CD4-positive, alpha-beta T cell treated with Interleukin-1 beta for 1 hour (primary cell): Measurements from ENCODE around the gene RHOH.
A peak's percentile ranks its signal among the peaks of the same experiment; 100 is the strongest.

ENCODE experiments used
- DNase-seq, 2 donors: peaks; one replicate each; pipeline ENCODE4 v3.0.0-alpha.2; 2020 to 2022

The RHOH gene

DNA sequence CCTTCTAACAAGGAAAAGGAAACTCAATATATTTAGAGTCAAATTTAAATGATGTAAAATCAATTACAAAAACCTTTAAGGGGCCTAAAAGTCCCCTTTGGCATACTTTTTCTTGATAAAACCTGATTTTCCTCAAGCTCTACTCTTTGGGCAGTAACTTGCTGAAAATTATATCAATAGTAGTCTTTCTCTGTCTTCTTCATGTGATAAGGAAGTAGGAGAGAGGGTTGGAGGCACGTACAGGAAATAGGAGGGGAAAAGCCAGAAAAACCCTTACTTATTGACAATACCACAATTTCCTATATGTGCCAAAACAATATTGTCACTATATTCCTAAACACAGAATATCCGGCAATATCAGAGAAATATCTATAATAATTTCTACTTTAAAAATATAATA lies 9.6 kb downstream of the RHOH start:
- DNase-seq: no peak

DNA sequence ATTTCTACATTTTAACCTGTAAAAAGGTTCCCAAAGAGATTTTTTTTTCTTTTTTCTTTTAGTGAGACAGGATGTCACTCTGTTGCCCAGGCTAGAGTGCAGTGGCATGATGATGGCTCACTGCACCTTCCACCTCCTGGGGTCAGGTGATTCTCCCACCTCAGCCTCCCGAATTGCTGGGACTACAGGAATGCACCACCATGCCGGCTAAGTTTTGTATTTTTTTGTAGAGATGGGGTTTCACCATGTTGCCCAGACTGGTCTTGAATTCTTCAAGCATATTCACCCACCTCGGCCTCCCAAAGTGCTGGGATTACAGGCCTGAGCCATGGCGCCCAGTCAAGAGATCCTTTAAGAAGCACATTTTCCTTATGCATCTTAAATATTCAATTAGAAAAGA lies 12.6 kb downstream of the RHOH start:
- no peak for DNase-seq

DNA sequence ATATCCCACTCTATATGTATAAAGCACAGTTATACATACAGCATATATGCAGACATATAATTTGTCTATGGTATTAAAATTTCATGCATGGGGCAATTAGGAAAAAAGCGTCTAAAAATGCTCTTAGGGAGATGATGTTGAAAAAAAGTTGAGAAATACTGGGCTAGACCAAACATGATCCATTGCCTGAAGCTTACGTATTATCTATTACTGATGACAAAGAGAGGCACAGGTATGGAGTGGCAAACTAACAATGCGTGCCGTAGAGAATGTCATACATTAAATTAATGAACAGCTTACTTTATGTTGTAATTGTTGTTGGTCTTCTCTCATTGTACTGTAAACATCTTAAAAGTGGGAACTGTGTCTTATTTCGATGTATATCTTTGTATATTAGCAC lies 13.9 kb downstream of the RHOH start:
- no peak for DNase-seq

DNA sequence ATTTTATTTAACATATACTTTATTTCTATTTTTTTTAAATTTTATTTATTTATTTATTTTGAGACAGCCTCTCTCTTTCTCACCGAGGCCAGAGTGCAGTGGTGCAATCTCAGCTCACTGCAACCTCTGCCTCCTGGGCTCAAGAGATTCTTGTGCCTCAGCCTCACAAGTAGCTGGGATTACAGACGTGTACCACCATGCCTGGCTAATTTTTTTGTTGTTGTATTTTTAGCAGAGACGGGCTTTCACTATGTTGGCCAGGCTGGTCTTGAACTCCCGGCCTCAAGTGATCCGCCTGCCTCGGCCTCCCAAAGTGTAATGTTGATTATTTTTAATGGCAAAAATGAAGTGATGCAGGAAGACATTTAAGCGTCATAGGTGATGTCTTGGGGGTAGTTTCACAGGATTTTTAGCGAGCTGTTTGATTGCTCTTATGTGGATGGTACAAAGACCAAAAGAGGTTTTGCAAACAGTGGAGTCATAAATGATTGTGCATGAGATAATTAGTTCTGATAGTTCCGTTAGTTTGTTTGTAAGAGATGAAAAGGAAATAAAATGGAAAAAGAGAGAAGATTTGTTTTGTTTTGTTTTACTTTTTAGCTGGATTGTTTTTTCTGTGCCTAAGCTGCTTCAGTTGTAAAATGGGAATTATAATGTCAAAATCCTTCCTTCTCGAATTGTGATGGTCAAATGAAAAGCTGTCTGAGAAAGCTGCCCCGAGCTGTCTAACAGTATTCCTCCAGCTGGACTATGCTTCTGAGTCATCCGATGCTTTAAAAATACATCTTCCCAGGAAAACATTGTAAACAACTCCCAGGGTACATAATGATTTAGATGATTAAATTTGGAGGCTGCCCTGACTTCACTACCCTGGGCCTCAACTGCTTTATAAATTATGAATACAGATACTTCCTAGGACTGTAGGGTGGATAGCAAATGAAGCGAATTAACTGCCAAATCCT lies 14.7 kb downstream of the RHOH start:
- no peak for DNase-seq

DNA sequence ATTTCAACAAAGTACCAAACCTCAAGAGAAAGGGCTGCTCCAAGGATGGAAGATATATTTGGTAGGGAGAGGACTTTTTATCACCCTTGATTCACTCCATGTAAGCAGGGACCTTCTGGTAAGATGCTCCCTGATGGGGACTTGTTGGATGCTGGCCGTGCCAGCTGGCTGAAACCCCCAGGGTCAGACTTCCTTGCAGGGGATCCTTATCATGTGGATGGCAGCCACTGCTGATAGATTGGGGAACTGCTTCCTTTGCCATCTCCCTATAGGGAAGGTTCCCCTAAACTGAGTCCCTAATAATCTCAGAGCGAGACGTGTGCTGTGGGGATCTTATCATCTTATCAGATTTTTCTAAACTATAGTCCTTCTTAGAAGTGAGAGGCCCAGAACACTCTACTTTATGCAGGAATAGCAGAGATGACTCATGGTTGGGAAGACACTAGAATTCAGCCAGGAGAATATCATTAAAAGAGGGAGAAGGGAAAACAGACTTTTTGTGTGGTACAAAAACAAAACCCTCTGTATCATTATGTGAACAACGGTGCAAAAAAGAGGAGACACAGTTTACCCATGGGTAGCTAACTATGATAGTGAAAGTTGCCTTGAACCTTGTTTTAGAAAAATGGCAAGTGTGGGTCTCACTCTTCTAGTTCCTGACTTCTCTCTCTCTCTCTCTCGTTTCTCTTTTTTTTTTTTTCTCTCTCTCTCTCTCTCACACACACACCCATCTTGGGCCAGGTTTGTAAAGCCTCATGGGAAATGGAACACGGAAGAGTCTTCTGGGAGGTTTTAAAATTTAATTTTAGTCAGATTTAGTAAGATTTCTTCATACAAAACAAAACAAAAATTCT lies 16.1 kb downstream of the RHOH start:
- DNase-seq: no peak

DNA sequence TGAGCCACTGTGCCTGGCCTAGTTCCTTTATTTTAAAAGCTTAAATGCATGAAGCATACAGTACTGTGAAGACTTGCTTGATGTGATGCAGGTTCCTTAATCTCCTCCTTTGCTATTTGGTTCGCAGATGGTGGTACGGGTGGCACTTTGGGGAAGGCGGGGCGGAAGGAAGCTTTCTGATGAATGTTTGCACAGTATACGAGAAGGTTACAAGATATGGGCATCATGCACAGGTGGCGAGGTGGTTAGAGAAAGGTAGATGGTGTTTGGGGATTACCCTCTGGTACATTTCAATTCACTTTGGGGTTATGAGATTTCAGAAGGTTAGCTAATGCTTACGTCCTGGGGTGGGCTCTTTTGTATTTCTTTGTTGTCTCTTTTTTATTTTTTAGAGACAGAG lies 17.2 kb downstream of the RHOH start:
- DNase-seq: peak; percentile 73 to 76

DNA sequence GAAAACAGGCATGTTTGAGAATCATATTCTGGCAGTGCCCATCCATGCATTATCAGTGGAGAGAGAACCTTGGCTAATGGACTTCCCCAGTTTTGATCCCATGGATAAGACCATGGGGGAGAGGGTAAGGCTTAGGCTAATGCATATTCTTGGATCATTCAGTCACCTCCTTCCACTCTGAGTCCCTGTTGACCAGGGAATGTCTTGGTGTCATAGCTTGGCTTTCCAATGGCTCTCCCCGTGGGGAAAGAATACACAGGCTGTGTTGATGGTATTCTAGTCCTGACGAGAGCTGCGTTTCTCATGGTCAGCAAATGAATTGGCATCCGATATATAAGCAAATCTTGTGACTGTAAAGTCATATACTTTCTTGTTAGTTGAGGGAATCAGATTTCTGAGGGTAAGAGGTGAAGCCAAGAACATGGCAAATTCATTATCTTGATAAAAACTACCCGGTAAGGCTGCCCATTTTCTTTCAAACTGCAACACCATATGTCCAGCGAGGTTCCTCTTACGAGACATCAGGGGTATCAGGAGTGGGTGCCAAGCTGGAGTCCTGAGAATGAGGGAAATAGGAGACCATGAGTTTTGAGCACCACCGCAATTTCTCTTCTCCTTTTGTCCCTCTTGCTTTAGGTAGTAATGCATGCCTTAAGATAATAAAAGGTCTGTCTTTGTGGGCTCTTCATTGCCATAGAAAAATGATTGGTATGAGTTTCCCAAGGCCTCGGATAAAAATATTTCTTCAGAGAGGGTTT lies 18.0 kb downstream of the RHOH start:
- no peak for DNase-seq

DNA sequence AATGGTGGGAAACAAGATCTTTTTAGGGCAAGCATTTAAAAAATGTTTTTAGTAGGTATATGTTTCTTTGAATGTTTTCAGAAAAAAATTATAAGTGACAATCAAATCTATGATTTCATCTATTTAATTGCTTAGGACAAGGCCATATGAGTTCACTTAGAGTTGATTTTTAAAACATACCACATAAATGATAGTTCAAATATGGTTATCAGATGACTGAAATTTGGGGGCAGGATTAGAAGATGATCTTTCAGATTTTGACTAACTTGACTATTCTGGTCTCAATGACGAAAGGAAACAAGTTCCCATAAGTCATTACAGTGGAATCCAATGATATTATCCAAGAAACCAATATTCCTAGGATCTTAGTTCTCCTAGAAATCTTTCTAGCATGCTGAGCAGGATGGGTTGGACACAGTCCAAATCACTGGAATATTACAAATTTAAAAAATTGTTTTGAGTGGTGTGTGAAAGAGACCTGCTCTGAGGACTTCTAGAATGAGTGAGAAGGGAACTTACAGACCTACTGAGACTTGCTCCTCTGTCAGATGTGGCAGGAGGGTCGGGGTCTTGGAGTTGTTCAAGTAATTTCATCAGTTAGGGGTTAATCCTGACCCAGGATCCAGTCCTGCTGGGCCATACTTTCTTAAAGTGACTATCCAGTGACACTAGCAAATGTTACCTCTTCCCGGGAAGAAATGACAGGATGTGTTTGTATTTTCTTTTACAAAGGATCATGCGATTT lies 20.0 kb downstream of the RHOH start:
- no peak for DNase-seq

DNA sequence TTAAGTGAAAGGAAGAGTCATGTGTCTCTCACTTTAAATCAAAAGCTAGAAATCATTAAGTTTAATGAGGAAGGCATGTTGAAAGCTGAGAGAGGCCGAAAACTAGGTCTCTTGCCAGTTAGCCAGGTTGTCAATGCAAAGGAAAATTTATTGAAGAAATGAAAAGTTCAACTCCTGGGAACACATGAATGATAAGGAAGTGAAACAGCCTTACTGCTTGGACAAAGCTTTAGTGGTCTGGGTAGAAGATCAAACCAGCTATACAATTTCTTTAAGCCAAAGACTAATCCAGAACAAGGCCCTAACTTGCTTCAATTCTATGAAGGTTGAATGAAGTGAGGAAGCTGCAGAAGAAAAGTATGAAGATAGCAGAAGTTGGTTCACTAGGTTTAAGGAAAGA lies 24.9 kb downstream of the RHOH start:
- no peak for DNase-seq

DNA sequence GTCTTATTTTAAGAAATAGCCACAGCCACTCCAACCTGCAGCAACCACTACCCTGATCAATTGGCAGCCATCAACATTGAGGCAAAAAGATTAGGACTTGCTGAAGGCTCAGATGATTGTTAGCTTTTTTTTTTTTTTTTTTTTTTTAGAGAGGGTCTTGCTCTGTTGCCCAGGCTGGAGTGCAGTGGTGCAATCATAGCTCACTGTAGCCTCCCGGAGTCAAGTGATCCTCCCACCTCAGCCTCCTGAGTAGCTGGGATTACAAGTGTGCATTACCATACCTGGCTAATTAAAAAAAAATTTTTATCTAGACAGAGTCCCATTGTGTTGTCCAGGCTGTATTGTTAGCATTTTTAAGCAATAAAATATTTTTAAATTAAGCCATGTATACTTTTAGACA lies 26.5 kb downstream of the RHOH start:
- DNase-seq: no peak

DNA sequence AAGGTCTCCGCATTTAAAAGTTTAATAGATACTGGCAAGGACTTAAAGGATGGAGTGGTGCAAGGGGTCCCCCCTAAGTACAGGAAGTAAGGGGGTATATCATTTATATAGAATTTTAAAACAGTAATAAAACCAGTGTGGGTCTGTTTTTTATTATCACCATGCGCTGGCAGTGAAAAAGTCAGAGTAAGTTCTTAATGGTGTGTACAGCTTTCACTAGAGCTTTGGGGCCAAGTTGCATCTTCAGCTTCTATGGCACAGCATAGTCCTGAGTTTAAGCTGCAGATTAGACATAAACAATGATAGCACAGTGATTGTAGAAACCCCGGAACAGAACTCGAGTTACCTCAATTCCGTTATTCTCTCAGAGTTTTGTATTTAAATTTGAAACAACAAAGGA lies 27.6 kb downstream of the RHOH start:
- DNase-seq: no peak

DNA sequence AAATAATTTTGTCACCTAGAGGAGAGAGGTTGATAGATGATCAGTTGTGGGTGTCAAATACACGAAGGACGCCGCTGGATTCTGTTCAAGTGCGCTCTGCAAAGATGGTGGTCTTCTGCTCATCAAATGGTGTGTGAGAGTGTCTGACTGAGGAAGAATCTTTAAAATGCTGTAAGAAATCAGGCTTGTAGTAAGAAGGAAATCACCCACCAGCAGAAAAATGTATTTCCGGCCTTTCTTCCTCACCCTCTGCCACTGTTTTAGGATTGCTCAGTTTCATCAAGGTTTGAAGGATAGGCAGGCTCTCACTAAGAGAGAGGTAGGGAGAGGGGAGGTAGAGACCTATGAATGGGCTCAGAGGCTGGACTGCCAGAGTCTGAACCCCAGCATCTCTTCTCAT lies 28.7 kb downstream of the RHOH start:
- DNase-seq: no peak

DNA sequence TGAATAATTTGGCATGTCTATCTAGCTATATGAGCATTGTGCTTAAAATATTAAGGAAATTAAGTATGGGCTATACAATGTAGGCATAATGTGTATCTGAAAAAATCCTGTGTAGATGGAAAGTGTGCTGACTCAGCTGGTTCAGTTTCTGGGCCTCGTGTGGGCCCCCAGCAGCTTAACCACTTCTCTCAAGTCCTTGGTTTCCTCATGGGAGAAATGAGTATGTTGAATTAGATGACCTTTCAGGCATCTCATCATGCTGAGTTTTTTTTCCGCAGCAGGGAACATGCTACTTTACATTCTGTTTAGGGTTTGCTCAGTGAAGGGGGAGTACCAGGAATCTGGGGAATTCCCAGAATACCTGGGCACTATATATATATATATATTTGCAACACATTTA lies 30.5 kb downstream of the RHOH start:
- DNase-seq: no peak

DNA sequence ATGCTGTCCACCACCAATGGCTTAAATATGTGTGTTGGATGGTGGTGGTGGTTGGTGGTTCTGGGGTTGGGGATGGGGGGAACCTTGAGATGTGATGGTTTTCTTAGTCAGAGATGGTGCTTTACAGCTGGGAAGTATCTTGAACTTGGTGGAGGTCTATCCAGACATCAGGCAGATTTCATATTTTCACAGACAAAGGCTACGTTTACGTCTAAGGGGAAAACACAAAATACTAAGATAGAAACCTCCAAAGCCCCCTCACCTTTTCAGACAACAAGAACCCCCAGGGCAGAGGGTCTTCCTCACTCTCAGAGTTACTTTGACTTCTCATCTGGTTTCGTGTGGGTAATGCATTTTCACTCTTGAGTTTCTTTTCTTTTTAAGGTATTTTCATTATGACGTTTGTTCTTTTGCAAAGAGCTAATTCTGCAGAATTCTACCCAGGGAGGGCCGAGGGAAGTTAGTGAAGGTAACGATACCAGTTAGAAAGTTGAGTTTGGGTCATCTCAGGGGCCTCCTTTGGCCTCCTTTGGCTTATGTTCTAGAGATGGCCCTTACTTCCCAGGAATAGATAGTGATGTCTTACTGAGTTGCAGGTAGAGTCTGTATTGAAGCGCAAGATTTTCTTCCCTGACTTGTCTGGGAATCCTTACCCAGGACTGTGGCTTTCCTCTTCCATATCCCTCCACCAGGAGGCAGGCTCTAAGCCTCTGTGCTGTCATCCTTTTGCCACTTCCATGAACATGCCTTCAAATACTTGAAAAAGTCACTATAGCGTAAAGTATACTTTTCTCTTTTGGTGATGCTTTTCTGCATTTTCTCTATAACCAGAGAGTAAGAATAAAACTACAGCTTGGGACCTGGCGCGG lies 31.9 kb downstream of the RHOH start:
- DNase-seq: no peak

DNA sequence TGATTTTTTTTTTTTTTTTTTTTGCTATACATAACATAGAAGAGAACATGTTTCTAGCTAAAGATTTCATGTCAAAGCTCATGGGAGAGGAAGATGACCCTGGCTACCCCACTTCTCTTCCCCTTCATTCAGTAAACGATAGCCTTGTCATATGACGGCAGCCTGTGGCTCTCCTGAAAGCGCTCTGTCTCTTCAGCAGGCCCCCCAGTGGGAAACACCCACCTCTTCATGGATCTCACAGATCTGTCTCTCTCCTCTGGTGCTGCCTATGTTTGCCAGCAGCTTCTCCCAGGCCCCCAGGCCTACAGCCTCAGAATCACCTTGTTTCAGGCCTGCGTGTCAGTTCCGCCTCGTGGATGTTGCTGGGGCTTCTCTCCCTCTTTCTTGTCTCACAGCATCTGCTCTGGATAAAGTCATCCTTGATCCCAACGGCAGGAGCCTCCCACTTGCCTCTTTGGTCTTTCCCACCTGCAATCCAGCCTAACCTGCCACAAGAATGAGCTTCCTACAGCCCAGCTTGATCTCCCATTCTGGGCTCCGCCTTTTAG lies 34.6 kb downstream of the RHOH start:
- DNase-seq: no peak

DNA sequence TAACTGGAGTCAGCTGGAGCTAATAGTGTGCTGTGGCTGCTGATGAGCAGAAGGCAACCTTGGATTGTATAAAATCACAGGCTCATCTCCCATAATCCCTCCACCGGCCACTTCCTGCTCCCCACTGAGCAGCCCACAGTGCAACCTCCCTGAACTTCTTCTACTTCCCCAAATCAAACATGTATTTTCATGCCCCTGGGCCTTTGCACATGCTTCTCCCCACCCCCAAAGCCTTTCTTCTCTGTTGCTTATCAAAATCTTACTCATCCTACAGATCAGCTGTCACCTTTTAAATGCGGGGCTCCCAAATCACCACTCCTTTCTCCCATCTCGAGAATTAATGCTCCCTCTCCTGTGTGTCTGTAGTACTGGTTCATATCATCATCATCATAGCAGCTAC lies 35.8 kb downstream of the RHOH start:
- DNase-seq: no peak

DNA sequence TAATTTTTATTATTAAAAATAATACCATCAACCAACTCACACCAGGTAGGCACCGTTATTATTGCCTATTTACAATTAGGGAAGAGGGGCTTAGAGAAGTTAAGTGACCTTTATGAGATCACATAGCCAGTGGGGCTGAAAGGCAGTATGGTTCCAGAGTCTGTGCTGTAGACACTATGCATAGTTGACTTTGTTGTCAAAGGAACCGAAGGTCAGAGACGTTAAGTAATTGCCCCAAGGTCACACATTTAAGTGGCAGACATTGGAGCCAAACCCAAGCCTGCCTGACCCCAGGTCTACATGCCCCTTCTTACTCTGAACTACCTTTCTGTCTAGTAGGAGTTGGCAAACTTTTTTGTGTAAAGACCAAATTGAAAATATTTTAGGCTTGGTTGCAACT lies 36.4 kb downstream of the RHOH start:
- DNase-seq: no peak

DNA sequence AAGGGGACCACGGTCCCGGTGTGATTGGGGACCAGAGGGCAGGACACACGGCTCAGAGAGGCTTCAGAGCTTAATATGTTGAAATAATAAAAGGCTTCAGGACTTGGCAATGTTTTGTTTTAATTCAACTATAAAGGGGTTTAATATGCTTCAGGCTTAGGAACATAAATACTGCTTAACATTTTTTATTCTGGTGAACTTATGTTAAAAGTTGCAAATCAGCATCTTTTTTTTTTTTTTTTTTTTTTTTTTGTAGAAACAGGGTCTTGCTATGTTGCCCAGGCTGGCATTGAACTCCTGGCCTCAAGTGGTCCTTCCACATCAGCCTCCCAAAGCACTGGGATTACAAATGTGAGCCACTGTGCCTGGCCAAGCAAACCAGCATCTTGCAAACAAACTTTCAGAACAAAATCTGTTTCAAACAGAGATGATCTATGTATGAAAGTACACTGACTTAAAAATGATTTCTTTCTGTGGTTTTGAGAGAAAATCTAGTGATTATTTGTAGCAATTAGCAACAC lies 37.7 kb downstream of the RHOH start:
- no peak for DNase-seq

DNA sequence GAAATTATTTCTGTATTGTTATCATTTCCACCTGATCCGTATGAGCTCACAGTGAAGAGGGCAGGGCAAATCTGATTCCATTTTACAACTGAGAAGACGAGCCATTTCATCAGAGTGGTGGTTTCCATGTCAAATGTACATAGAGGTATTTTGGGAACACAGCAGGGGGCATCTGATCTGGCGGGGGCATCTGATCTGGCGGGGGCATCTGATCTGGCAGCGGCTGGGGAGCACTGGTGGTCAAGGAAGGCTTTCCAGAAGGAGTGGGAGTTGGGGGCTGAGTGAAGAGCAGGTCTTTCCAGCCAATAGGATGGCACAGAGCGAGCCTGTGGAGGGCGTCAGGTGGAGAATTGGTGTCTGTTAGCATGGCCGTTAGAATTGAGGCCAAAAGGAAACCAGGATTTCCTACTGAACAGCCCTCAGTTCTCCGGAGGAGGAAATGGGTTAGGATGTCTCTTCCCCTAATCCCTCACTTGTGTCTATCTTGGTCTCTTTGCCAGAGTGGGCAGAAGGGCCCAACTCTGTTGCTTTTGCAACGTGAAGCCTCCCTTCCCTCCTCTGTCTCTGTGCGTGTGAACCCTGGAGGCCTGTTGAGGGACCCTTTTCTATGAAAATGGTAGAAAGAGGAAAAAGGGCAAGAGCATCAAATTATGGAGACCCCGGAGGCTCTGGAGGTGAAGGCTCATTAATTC lies 41.3 kb downstream of the RHOH start:
- DNase-seq: no peak
